Body of pancreas (tissue), 4 donors: ENCODE data around the gene CNTNAP2. TPM values are rescaled to one million over a fixed set of nuclear protein-coding genes. Genes with fewer than 3 reads are reported as not detected.

Experiments
- ATAC-seq: fragments of 150-250 bp; one replicate; pipeline ENCODE4 v1.9.1; 2016
- DNase-seq, 4 donors: peaks; one replicate each; pipeline ENCODE4 v3.0.0-alpha.2; 2019
- H3K27ac ChIP-seq, 4 donors: fragments of 200-600 bp; sonication (generic); 1 replicate in 3 of 4; 2 replicates in 1 of 4; pipeline versions ENCODE4 v1.5.1 to v1.6.1; 2016 to 2019; ENCODE audit warnings: mild to moderate bottlenecking in 1 of 4, mixed read lengths in 1 of 4, moderate library complexity in 1 of 4
- H3K27me3 ChIP-seq, 2 donors: fragments of 200-600 bp; sonication (generic); one replicate each; pipeline ENCODE4 v1.6.0; 2016; ENCODE audit warnings: mild to moderate bottlenecking in 1 of 2
- H3K36me3 ChIP-seq, 2 donors: fragments of 200-600 bp; sonication (generic); replicated peaks in 1 of 2; 2 replicates each; pipeline ENCODE4 v1.5.1; 2016; ENCODE audit warnings: low read depth in 2 of 2; ENCODE audit not compliant: insufficient read depth in 1 of 2
- H3K4me1 ChIP-seq: fragments of 200-600 bp; sonication (generic); one replicate; pipeline ENCODE4 v1.6.0; 2016
- H3K4me3 ChIP-seq, 2 donors: fragments of 200-600 bp; sonication (generic); 1 replicate in 1 of 2; 2 replicates in 1 of 2; pipeline ENCODE4 v1.5.1; 2016 to 2019
- H3K9me3 ChIP-seq, 3 donors: fragments of 200-600 bp; sonication (generic); 1 replicate in 2 of 3; 2 replicates in 1 of 3; pipeline ENCODE4 v1.5.1; 2016
- CTCF ChIP-seq, 7 experiments: fragments of 450-650 bp in 4 of 7; fragments of 200-600 bp in 3 of 7; sonication (generic) in 3 of 7; IDR thresholded peaks; one replicate each; pipeline ENCODE4 v1.5.1; 2016 to 2019; ENCODE audit warnings: antibody characterized with exemption in 7 of 7
- POLR2A ChIP-seq, 3 donors: fragments of 450-650 bp; IDR thresholded peaks; one replicate each; pipeline ENCODE4 v1.6.1; 2016; ENCODE audit warnings: antibody characterized with exemption in 3 of 3, mild to moderate bottlenecking in 2 of 3
- WGBS, 2 donors: methylation state at CpG; one replicate each; pipeline ENCODE4 v1.1.5; 2017; 5-methylcytosine and 5-hydroxymethylcytosine counted together
- intact Hi-C: fragments of 100-400 bp; cut with DNase I; formaldehyde crosslinking; loops from one replicate; pipeline ENCODE4 v1.15.1; 2023
- total RNA-seq, 2 donors: library from RNA; depleted of rRNA; stranded (reverse); fragments of >200 nt; gene quantifications; one replicate each; pipeline ENCODE4 v1.1.0, GENCODE V29; 2016

The CNTNAP2 gene
- total RNA-seq, 2 donors from 2014 or later, result 1.0 TPM; not detected in 1

- no peak overlapping the region for H3K4me3 ChIP-seq
- H3K36me3 ChIP-seq, result no peaks in the 10 kb centered on the region
- WGBS, 2 donors, result 74 to 90% methylated on average over 1 of the region's 1 CpG
- intact Hi-C loops, result no loop called here
- TF ChIP-seq POLR2A (IDR thresholded peaks at IDR 0.05) (no peak), CTCF (IDR thresholded peaks at IDR 0.05) (no peak)
- no peaks in the 10 kb centered on the region for H3K4me1 ChIP-seq
- H3K27ac ChIP-seq, result no peak overlapping the region
- no peaks in the 10 kb centered on the region for H3K9me3 ChIP-seq
- DNase-seq (no peak), ATAC-seq (no peak)
- no peaks in the 10 kb centered on the region for H3K27me3 ChIP-seq
Observed at GRCh38 chr7:146626912-146627311, 510.3 kb downstream of the CNTNAP2 start.

GRCh38 chr7:146635205-146636032 is 518.8 kb downstream of the CNTNAP2 start:
- ATAC-seq (no peak), DNase-seq (no peak)
- Histone ChIP-seq H3K4me3 (no peak overlapping the region), H3K4me1 (no peaks in the 10 kb centered on the region), H3K36me3 (no peaks in the 10 kb centered on the region), H3K9me3 (no peaks in the 10 kb centered on the region), H3K27me3 (no peaks in the 10 kb centered on the region), H3K27ac (no peak overlapping the region)
- 62 to 64% methylated on average over 7 of the region's 7 CpGs for WGBS, 2 donors
- TF ChIP-seq CTCF (IDR thresholded peaks at IDR 0.05) (no peak), POLR2A (IDR thresholded peaks at IDR 0.05) (no peak)
- intact Hi-C loops, result no loop called here

- intact Hi-C loops, result no loop called here
- no peak for DNase-seq
Observed at GRCh38 chr7:146636033-146636356, 519.4 kb downstream of the CNTNAP2 start.

GRCh38 chr7:146636581-146636980 is 520.0 kb downstream of the CNTNAP2 start:
- intact Hi-C loops, result no loop called here
- no peak for ATAC-seq

More at GRCh38 chr7:146636033-146636356, 519.4 kb downstream of the CNTNAP2 start:
- no peaks in the 10 kb centered on the region for H3K4me1 ChIP-seq
- H3K27ac ChIP-seq, result no peak overlapping the region
- 36 to 57% methylated on average over 4 of the region's 4 CpGs for WGBS, 2 donors
- TF ChIP-seq POLR2A (IDR thresholded peaks at IDR 0.05), result no peak
- TF ChIP-seq CTCF (IDR thresholded peaks at IDR 0.05), result no peak
- no peaks in the 10 kb centered on the region for H3K27me3 ChIP-seq
- H3K4me3 ChIP-seq, result no peak overlapping the region
- no peaks in the 10 kb centered on the region for H3K9me3 ChIP-seq
- ATAC-seq, result no peak
- H3K36me3 ChIP-seq, result no peaks in the 10 kb centered on the region

More at GRCh38 chr7:146636581-146636980, 520.0 kb downstream of the CNTNAP2 start:
- H3K9me3 ChIP-seq, result no peaks in the 10 kb centered on the region
- H3K27ac ChIP-seq, result no peak overlapping the region
- no peak overlapping the region for H3K4me3 ChIP-seq
- TF ChIP-seq CTCF (IDR thresholded peaks at IDR 0.05), result no peak
- TF ChIP-seq POLR2A (IDR thresholded peaks at IDR 0.05), result no peak
- WGBS, 2 donors, result 23 to 54% methylated on average over 4 of the region's 4 CpGs
- no peaks in the 10 kb centered on the region for H3K27me3 ChIP-seq
- H3K4me1 ChIP-seq, result no peaks in the 10 kb centered on the region
- DNase-seq, result no peak
- H3K36me3 ChIP-seq, result no peaks in the 10 kb centered on the region
